ENCODE results near the gene GPRIN1.

DNA sequence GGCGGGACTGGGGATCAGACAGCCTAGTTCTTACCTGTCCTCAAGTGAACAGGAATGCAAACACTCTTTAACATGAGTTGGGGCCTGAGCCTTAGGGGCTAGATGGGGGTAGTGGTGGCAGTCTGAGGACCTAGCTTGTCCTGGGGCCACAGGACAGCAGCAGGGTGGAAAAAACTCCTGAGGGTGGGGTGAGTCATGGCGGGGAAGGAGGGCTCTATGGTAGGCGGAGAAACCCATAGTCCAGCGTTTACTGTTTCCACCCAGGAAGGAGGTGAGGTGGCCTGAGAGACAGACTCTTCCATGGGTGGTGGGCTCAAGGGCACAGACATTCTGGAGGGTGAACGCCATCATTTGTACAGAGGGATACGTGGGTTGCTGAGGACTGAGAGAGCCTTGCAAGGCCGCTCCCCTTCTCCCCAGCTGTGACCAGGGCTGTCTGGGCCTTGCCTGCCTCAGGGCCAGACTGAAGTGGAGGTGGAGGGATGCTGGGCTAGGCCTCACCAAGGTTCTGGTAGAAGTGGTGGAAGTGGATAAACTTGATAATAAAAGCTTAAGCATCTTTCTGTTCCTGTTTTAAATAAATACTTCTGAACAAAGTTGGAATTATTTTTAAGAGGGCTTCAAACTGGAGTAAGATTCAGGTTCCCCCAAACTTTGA, 36.2 kb upstream of the GPRIN1 start:
- TF ChIP-seq POLR2A (IDR thresholded peaks at IDR 0.05) = no peak
- TF ChIP-seq CTCF (IDR thresholded peaks at IDR 0.05) = no peak

All from Peyer's patch (tissue), 4 donors.